Progenitor cell of endocrine pancreas (in vitro differentiated cells): Measurements from ENCODE around the gene PRSS38. TPM values are rescaled to one million over a fixed set of nuclear protein-coding genes. Genes with fewer than 3 reads are reported as not detected.

Experiments
- DNase-seq: peaks from one replicate; pipeline ENCODE4 v3.0.0; 2021; ENCODE audit warnings: low spot score; ENCODE audit not compliant: unreplicated experiment
- H3K27ac Mint-ChIP-seq: 2 replicates; pipeline ENCODE4 v1.8.0; 2021; ENCODE audit warnings: mild to moderate bottlenecking, moderate library complexity, mixed read lengths
- H3K27me3 Mint-ChIP-seq: 2 replicates; pipeline ENCODE4 v1.8.0; 2021; ENCODE audit warnings: mixed read lengths
- H3K36me3 Mint-ChIP-seq: 2 replicates; pipeline ENCODE4 v1.8.0; 2022; ENCODE audit warnings: mixed read lengths; ENCODE audit not compliant: insufficient read depth
- H3K4me1 Mint-ChIP-seq: 2 replicates; pipeline ENCODE4 v1.8.0; 2021; ENCODE audit warnings: low read depth, mixed read lengths
- H3K4me3 Mint-ChIP-seq: 2 replicates; pipeline ENCODE4 v1.8.0; 2021; ENCODE audit warnings: low read depth, mild to moderate bottlenecking, moderate library complexity, mixed read lengths
- H3K9me3 Mint-ChIP-seq: 2 replicates; pipeline ENCODE4 v1.8.0; 2021; ENCODE audit warnings: low read depth, mixed read lengths
- CTCF ChIP-seq: fragments of 200-600 bp; sonication (generic); IDR thresholded peaks from one replicate; pipeline ENCODE4 v1.5.0; 2021; ENCODE audit warnings: antibody characterized with exemption, mild to moderate bottlenecking; ENCODE audit not compliant: unreplicated experiment
- total RNA-seq: library from RNA; stranded (reverse); gene quantifications from 2 replicates; pipeline ENCODE4 v1.2.1, GENCODE V29; 2021

PRSS38 gene
- total RNA-seq, 1 donor from 2014 or later = not detected

GRCh38 chr1:227789084-227790033, 26.1 kb upstream of the PRSS38 start:
- H3K36me3 Mint-ChIP-seq = no peaks in the 10 kb centered on the region
- peaks cover 5% of the 10 kb centered on the region for H3K4me1 Mint-ChIP-seq
- no peak for TF ChIP-seq CTCF
- peaks cover 57% of the 10 kb centered on the region for H3K27me3 Mint-ChIP-seq
- peak overlapping the region; percentile 70 for H3K4me3 Mint-ChIP-seq
- DNase-seq = no peak
- no peaks in the 10 kb centered on the region for H3K9me3 Mint-ChIP-seq
- peak overlapping the region; percentile 29 for H3K27ac Mint-ChIP-seq

- H3K9me3 Mint-ChIP-seq = no peaks in the 10 kb centered on the region
- DNase-seq = no peak
- H3K27ac Mint-ChIP-seq = peak overlapping the region; percentile 45
- peaks cover 5% of the 10 kb centered on the region for H3K4me1 Mint-ChIP-seq
- TF ChIP-seq CTCF = no peak
- H3K4me3 Mint-ChIP-seq = no peak overlapping the region
- peaks cover 50% of the 10 kb centered on the region for H3K27me3 Mint-ChIP-seq
- H3K36me3 Mint-ChIP-seq = no peaks in the 10 kb centered on the region
Observed at GRCh38 chr1:227790034-227790400, 25.5 kb upstream of the PRSS38 start.

- DNase-seq = no peak
- Mint-ChIP-seq H3K27ac (no peak overlapping the region), H3K27me3 (peaks cover 44% of the 10 kb centered on the region), H3K36me3 (no peaks in the 10 kb centered on the region), H3K9me3 (no peaks in the 10 kb centered on the region), H3K4me1 (peaks cover 5% of the 10 kb centered on the region), H3K4me3 (no peak overlapping the region)
- no peak for TF ChIP-seq CTCF
Observed at GRCh38 chr1:227790868-227791267, 24.6 kb upstream of the PRSS38 start.

- Mint-ChIP-seq H3K27ac (no peak overlapping the region), H3K4me3 (no peak overlapping the region)
- TF ChIP-seq CTCF = no peak
Observed at GRCh38 chr1:227791425-227792143, 23.9 kb upstream of the PRSS38 start.

GRCh38 chr1:227792216-227793078, 23.0 kb upstream of the PRSS38 start:
- H3K27me3 Mint-ChIP-seq = peaks cover 30% of the 10 kb centered on the region

More at GRCh38 chr1:227791425-227792143, 23.9 kb upstream of the PRSS38 start:
- DNase-seq = no peak
- H3K36me3 Mint-ChIP-seq = no peaks in the 10 kb centered on the region
- H3K4me1 Mint-ChIP-seq = peaks cover 5% of the 10 kb centered on the region
- H3K27me3 Mint-ChIP-seq = peaks cover 37% of the 10 kb centered on the region
- H3K9me3 Mint-ChIP-seq = no peaks in the 10 kb centered on the region

More at GRCh38 chr1:227792216-227793078, 23.0 kb upstream of the PRSS38 start:
- no peak overlapping the region for H3K27ac Mint-ChIP-seq
- H3K36me3 Mint-ChIP-seq = no peaks in the 10 kb centered on the region
- no peak for TF ChIP-seq CTCF
- H3K4me1 Mint-ChIP-seq = no peaks in the 10 kb centered on the region
- H3K4me3 Mint-ChIP-seq = no peak overlapping the region
- DNase-seq = no peak
- H3K9me3 Mint-ChIP-seq = no peaks in the 10 kb centered on the region
